Ecto neural progenitor cell (in vitro differentiated cells): Measurements from ENCODE around the gene IER5L.
"Not testable (repeated sequence)": the region's sequence is repeated elsewhere in the genome, so short reads cannot be mapped to it uniquely, and the experiment has no call there.

ENCODE experiments used
- DNase-seq: peaks from one replicate; pipeline ENCODE4 v3.0.0-alpha.2; 2018; ENCODE audit warnings: low spot score

The IER5L gene

DNA sequence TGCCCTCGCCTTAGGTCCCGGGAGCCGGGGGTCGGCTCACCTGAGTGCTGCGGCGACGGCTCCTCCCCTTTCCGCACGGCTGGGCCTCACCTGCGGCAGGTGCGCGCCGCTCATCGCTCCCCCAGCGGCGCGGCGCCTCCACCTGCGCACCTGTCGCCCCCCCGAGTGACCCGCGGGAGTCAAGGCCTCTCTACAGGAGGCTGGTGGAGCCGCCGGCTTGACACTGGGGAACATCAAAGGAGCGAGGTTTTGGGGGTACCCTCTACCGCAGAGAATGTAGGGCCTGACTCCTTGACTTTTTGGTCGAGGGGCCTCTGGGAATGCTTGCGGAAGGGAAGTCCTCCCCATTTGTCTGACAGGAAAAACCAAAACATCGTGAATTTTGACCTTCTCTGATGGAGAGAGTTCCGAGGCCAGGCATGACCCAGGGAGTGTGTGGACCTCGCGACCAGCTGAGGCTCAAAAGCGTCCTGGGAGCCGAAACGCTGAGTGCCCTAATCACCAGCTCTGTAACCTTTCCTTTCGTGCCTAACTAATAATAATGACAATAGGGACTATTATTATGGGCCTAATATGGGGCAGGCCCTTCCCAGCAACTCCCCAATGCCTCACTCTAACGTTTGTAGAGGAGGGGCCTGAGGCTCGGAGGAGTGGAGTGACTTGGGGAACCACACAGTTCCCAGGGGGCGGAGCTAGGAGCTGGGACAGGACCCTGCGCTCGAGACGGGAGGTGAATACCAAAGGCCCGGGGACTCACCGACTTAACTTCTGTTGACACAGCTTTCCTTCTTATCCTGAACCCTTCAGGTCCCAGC lies 714 bp upstream of the IER5L start:
- peak; percentile 82 for DNase-seq

DNA sequence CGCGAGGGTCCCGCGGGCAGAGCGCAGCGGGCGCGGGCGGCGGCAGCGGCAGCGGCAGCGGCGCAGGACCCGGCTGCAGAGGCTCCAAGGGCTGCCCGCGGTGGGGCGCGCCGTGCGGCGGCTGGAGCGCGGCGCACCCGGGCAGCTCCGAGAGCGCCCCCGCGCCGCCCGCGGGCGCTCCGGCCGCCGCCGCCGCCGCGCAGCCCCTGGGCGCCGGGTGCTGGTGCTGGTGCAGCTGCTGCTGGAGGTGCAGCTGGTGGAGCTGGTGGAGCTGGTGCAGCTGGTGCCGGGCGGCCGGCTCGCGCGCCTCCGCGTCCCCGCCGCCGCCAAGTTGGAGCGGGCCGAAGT lies 644 bp downstream of the IER5L start:
- no peak for DNase-seq

DNA sequence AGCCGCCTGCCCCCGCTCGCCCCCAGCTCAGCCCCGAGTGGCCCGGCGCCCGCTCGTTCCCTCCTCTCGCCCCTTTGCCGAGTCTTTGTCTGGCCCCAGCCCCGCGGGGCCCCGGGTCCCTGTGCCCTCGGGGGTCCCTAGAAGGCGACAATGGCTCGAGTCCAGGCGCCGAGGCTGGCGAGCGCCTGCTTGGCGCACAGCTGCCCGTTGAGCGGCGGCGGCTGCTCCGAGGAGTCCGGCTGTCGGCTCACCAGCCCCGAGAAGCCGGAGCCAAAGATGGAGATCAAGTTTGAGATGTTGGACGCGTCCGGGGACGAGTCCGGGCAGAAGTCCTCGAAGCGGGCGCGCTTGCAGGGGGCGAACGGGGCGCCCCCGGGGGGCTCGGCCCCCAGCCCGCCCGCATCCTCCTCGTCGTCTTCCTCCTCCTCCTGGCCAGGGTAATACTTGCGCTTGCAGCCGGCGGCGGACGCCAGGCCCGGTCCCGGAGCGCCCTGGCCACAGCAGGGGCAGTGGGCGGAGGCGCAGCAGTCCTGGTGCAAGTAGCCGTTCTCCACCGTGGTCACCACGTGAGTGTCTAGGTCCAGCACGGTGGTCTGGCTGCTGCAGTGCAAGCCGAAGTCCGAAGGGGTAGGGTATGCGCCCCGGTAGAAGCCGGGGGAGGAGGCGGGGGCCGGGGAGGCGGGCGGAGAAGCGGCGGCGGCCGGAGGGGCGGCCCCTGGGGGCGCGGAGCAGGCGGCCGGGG lies 1.2 kb downstream of the IER5L start:
- peak; percentile 75 for DNase-seq

DNA sequence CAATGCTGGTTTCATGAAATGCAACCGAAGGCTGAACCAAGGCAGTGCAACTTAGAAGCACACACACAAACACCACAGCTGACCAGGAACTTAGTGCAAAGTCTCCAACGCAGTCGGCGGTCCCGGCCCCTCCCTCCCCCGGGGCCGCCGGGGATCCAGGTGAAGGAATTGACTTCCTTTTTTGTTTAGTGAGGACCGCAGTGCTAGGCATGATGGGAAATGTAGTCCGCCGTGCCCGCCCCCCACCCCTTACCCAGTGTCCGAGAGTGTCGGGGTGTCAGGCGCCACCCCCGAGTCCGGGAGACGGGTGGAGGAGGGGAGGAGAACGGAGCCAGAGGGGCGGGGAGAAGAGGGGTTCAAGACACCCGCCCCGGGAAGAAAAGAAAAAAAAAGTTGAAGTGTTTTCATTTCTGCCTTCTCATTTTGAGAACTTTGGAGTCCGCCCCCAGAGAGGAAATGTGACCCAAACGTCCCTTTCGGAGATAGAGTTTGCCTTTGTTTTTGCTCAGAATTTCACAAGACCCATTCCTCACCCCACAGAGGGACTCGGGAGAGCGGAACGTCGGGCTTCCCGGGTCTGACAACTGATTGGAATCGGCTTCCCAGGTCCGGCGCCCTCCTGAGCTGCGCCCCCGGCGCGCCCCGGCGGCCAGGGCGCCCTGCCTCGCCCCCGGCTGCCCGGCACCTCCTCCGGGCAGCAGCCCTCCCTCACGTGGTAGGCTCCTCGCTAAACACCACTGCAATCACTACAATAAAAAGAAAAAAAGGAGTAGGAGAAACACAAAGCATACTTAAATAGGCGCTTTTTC lies 2.0 kb downstream of the IER5L start:
- peak; percentile 83 for DNase-seq

DNA sequence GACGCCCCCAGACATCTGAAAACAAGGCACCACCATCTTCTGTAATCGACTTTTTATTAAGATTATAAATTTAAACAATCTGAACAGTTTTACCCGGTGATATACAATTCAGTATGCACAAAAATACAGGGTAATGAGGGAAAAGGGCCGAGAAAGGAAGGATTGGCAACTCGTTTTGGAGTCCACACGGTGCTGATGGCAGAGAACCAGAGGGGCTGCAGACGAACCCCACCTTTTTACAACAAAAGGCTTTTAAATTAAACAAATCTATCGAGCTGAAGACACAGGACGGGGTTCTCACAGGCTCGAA lies 2.6 kb downstream of the IER5L start:
- no peak for DNase-seq

DNA sequence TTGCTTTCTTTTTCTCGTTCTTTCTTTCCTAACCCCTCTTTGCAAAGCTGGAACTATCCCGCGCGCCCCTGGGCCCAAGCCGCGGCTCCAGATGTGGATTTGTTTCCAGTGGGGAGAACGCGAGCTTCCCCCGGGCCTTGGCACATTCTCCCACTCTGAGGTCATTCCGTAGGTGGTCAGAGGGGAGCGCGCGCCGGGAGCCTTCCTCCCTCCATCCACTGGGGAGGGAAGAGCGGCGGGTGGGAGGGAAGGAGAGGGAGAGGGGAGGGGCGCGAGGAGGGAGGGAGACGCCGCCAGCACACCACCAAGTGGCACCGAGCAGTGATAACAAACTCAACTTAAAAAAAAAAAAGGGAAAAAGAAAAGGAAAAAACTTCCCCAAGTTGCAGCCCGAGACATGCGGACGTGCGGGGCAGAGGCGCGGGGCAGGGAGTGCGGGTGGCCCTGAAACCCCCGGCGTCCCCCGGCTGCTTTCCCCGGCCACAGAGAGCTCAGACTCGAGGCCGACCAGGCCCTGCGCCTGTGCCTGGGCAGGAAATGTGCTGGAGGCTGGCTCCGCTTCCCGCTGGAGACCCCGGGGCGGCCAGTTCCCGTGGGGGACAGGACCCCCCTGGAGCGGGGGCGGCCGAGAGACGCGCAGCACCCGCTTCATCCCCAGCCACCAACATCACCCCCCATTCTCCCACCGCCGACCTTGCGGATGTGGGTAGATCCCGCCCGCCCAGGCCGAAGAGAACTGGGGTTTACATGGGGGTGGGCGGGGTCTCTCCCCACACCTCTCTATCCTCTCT lies 3.1 kb downstream of the IER5L start:
- DNase-seq: peak; percentile 80

DNA sequence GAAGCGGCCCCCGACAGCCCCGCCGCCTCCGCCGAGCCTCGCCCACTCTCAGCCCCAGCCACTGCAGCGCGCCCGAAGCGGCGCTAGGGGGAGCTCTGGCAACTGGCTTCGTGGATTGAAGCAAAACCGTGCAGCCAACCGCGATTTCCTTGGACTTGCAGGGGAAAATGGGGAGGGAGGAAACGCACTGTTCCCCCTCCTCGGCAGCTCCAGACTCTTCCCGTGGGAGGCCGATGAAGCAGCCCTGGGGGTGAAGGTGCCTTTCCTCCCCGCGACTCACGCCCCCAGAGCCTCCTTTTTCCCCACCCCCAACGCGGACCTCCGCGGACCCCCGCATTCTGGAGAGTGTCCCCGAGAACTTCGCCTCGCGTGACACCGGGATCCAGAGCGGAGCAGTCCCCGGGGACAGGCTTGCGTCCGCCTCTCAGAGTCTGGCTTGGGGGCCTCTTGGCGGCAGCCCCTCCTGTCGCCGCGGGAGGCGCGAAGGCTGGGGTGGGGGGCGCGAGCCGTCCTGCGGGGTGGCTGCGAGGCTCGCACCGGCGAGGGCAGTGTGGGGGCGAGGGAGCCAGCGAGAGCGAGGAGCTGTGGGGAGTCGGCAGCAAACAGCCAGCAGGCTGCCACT lies 3.8 kb downstream of the IER5L start:
- peak; percentile 92 for DNase-seq

DNA sequence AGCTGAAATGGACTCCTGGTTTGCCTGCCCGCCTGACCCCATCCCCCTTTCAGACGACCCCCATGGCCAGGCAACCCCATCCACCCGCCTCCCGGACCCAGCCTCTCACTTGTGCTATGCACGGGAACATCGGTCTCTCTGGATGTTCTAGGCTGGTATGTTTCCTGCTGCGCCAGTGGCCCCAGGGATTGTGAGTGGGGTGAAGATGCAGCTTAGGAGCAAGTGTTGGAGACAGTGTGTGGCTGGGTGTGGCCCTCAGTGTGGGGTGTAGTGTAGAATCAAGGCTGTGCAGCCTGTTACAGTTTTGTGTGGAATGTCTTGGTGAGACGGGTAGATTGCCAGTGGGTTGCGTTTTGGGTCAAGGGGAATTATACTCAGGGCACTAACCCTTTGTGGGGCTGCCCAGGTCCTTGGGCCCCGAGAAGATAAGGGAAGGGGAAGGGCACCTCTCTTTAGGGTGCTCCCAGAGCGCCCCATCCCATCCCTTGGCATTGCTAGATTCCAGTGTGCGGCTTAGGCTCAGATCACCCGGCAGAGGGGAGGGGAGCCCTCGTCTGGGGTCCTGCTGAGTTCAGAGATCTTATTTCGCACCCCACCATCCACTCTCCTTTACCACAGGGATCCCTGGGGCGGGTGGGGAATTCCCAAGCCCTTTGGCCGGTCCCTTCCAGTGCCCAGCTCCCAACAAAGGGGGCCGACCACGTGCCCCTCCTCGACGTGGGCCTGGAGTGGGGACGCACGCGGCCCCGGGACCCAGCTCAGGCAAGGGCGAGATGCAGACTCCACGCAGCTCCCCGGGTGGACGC lies 4.6 kb downstream of the IER5L start:
- DNase-seq: no peak

DNA sequence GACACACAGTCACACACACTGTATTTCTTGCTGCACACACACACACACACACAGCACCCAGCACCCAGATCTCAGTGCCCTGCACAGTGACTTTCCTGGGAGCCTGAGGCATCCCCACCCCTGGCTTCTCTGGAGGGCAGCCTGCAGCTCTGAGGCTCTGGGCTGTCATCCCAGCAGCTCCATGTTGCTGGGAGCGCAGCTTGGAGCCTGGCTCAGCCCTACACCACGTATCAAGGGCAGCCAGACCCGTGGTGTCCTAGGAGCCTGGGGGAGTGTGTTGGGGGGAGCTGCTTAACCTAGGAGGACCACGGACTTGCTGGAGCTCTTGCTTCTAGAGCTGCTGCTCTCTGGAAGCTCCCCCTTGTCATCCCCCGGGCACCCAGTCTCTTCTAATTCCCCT lies 5.2 kb downstream of the IER5L start:
- DNase-seq: no peak

DNA sequence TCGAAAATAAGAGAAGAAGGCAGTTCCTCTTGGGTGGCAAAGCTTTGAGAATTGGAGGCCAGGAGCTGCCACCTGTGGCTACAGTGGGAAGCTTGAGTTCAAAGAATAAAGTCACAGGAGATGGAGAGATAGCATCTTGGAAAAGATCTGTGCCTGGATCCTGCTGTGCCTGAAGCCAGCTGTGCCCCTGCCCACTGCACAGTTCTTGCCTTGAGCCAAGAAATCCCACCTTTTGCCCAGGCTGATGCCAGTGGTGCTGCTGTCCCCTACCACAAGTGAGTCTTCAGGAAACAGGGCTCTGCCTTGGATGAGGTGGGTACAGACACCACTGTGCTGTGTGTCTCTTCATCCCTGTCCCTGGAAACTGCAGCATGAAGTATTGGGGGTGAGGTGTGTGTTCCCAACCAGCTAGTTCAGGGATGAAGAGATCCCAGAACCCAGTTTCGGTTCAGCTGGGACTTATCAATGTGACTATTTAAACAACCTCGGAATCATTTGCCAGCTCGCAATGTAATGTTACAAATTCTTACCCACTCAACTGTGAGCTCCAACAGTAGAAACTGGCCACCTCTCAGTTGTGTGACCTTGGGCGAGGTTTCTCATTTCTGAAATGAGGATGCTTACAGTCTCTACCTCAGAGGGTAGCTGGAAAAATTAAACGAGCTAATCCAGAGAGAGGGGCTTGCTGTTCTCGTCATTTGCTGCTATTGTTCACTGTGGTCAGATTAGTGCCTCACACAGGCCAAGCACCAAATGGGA lies 5.9 kb downstream of the IER5L start:
- DNase-seq: no peak

DNA sequence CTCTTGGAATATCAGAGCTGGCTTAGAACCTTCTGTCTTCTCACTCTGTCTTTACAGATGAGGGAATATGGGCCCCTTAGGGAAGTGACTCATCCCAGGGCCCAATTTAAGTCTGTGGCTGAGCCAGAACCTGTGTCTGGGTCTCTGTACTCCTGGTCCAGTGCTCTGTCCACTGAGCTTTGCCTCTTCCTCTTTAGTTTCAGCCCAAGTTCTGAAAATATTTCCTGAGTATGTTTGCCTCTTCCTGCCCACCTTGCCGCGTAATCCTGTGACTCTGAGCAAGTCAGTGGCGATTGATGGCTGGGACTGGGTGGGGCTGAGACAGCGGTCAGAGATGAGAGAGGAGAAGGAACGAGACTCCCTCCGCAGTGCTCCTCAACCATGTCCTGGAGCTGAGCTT lies 7.8 kb downstream of the IER5L start:
- DNase-seq: no peak

DNA sequence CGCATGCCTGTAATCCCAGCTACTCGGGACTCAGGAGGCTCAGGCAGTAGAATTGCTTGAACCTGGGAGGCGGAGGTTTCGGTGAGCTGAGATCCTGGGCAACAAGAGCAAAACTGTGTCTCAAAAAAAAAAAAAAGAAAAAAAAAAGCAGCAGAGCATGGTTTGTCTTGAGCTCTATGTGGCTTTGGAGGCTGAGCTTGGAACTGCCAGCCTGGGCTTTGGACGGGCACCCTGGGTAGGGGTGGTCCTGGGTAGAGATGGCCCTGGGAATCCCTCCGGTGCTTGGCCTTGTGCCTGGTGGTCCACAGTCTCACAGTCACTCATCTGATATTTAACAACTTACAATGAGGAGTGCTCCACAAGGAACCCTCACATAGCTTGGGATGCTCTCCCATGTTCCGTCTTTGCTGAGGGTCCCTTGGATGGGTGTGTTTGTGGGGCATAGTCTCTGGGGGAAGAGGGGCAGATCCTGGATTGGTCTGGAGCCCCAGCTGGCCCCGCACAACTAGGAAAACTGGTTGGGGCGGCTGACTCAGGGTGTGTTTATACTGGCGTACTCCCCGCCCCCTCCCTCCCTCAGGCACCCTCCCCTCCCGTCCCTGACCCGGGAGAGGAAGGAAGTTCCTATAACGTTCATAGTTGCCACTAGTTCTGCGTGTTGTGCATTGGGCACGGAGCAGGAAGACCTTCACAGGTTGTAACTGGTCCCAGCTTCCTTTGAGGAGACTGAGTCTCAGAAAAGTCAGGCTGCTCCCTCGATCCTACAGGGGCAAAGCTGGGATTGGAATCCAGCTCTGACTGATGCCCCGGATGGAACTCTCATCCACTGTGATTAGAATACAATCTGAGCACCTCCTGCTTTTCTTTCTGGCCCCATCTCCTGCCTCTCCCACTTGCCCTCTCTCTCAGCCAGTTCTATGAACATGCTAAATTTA lies 11.2 kb downstream of the IER5L start:
- DNase-seq: no peak

DNA sequence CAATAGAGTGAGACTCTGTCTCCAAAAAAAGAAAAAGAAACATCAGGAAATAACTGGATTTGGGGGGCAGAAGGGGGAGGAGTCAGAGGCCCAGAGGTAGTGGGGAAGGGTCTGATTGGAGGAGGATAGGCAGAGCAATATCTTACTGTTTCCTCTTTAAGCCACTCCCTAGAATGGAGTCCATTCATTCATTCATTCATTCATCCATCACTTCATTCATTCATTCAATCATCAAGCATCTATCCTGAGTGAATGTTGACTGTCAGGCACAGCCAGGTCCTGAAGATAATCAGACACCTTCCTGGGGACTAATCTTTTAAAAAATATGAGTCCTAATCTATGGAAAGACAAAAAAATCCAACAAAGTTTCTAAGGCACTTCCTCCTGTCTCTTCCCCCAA lies 12.9 kb downstream of the IER5L start:
- no peak for DNase-seq

DNA sequence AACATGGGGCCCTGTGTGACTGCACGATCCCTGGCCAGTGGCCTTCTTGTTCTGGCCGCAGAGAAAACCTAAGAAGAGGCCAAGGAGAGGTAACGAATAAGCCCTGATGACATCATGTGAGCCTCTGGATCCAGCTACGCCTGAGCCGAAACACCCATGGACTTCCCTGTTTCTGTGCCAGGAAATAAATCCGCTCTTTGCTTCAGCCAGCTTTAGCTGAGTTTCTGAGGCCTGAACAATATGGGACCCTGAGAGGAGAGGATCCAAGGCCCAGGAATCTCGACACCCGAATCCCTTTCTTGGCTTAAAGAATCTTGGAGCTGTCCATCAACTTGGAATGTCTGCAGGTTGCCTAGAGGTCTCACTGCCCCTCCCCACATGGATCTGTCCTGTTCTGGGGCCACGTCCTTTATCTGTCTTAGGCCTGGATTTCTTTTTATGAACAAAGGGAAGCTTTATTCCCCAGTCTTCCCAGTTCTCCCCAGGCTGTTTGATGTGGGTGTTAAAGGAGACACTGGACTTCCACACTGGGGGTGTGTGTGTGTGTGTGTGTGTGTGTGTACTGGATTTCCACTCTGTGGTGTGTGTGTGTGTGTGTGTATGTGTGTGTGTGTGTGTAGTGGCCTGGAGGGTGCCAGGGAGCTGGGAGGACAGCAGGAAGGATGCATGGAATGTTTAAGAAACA lies 13.7 kb downstream of the IER5L start:
- DNase-seq: no peak

DNA sequence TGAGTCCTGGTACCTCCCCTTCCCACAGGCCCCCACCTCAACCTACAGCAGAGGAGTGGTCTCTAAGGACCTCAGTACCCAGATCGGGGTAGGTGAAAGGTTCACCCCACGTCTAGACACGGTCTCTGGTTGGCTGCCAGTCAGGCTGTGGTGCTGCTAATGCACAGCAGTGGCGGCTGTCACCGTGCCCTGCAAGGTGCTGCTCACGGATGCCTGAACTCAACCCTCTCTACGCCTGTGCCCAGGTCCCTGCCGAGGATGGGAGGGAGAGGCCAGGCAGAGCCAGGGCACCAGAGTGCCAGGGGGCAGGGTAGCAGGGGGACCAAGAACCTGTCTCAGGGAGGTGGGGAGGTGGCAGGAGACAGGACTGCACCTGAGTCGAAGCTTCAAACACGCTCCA lies 14.3 kb downstream of the IER5L start:
- DNase-seq: no peak

DNA sequence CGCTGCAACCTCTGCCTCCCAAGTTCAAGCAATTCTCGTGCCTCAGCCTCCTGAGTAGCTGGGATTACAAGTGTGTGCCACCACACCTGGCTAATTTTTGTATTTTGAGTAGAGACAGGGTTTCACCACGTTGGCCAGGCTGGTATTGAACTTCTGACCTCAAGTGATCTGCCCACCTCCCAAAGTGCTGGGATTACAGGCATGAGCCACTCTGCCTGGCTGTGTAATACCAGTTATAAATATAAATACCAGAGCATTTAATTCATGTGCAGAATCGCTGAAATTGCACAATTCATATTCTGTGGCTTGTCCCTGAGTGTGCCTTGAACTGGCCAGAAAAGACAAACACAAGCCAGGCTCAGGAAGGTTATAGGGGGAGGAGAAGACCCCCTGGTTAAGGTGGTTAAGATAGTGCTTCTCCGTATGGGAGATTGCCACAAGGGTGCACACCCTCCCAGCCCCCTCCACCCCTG lies 14.8 kb downstream of the IER5L start:
- not testable (repeated sequence) for DNase-seq

DNA sequence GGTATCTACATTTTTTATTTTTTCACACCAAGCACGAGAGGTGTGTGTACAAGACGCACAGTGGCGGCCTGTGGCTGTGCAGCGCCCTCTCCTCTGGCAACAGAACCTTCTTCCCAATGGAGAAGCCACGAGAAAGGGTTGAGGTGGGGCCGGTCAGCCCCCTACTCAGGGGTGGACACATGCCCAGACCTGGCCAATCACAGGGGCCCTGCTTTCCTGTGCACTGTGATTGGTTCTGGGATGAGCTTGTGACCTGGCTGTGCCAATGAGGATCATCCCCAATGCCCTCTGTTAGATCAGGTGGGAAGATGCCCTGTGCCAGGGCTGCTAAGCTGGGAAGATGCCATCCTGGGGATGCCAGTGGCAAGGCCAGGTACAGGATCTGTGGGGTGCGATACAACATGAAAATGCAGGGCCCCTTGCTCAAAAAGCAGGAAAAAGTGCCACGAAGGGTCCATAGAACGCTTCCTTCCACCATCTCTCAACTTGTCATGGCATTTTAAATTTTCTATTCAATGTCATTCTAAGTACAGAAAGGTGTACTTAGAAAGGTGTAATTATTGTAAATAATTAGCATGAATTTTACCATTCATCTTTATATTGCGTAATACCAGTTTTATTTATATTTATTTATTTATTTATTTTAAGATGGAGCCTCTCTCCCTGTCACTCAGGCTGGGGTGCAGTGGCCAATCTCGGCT lies 15.4 kb downstream of the IER5L start:
- DNase-seq: no peak

DNA sequence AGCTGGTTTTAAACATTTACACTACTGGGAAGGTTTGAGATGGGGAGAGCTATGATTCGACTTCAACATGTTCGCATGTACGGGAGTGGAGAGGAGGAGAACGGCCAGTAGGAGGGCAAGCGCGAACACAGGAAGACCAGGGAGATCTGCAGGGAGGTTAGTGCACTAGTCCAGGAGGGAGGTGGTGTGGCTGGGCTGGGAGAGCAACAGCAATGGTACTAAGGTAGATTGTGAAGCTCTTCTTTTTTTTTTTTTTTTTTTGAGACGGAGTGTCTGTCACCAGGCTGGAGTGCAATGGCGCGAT lies 16.6 kb downstream of the IER5L start:
- DNase-seq: no peak
